OCI-LY1 (cell line): ENCODE results near the gene PEX26.

Experiments used
- EZH2 ChIP-seq: fragments of 200-600 bp; sonication (generic), shearing (Covaris generic); IDR thresholded peaks from 2 replicates; pipeline ENCODE4 v1.8.0; 2017; ENCODE audit warnings: borderline replicate concordance, mixed run types, mild to moderate bottlenecking, antibody characterized with exemption, low read length, moderate library complexity, mixed read lengths
- TF ChIP-seq, protein P1 (sequence below): fragments of 200-600 bp; sonication (generic), shearing (Covaris generic); IDR thresholded peaks from 2 replicates; pipeline ENCODE4 v1.5.1; 2017; ENCODE audit warnings: mild to moderate bottlenecking, antibody characterized with exemption, low read length, moderate library complexity, mixed read lengths

DNA sequence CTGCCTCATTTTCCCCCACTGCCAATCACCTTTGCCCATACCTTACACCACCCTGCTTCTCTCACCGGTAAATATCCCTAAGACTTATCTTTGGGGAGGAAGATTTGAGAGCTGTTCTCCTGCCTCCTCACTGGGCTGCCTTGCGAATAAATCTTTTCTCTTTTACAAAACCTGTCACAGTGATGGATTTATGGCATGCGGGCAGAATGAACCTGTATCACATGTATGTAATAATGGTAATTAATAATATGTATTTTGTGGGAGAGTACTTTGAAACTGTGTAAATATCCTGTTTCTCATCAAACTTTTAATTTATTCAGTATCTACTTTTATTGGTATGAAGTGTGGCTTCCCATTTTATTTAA lies 68.6 kb downstream of the PEX26 start:
- TF ChIP-seq, protein P1, sequence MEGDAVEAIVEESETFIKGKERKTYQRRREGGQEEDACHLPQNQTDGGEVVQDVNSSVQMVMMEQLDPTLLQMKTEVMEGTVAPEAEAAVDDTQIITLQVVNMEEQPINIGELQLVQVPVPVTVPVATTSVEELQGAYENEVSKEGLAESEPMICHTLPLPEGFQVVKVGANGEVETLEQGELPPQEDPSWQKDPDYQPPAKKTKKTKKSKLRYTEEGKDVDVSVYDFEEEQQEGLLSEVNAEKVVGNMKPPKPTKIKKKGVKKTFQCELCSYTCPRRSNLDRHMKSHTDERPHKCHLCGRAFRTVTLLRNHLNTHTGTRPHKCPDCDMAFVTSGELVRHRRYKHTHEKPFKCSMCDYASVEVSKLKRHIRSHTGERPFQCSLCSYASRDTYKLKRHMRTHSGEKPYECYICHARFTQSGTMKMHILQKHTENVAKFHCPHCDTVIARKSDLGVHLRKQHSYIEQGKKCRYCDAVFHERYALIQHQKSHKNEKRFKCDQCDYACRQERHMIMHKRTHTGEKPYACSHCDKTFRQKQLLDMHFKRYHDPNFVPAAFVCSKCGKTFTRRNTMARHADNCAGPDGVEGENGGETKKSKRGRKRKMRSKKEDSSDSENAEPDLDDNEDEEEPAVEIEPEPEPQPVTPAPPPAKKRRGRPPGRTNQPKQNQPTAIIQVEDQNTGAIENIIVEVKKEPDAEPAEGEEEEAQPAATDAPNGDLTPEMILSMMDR = no peak
- no peak for TF ChIP-seq EZH2
